Naive thymus-derived CD4-positive, alpha-beta T cell (primary cell): ENCODE data around the gene GRB10. TPM values are rescaled to one million over a fixed set of nuclear protein-coding genes. Genes with fewer than 3 reads are reported as not detected.

Experiments used
- ATAC-seq: fragments of 150-1000 bp; cut with Tn5 transposase; 2 replicates; pipeline ENCODE4 v1.10.0; 2021; ENCODE audit warnings: mild to moderate bottlenecking, moderate library complexity
- CTCF ChIA-PET: fragments of 350-600 bp; sonication (Branson Sonifier 250); formaldehyde crosslinking; loops from one replicate; lab custom pipeline; 2021; ENCODE audit warnings: antibody characterized with exemption; lab: Charles Lee
- POLR2A ChIA-PET: fragments of 350-600 bp; sonication (Branson Sonifier 250); formaldehyde crosslinking; loops from one replicate; lab custom pipeline; 2021; ENCODE audit warnings: antibody characterized with exemption, inconsistent platforms; lab: Charles Lee
- DNase-seq, 9 donors: peaks; one replicate each; pipeline versions ENCODE4 v3.0.0 to v3.0.0-alpha.2; 2020 to 2022; ENCODE audit warnings: mixed read lengths in 1 of 9
- H3K27ac ChIP-seq: one replicate; pipeline ENCODE4 v1.7.0; 2013; ENCODE audit warnings: mild to moderate bottlenecking, low read depth, low read length, moderate library complexity
- H3K27me3 ChIP-seq, 2 donors: one replicate each; pipeline ENCODE4 v1.7.0; 2013; ENCODE audit warnings: low read length in 2 of 2, mild to moderate bottlenecking in 2 of 2, moderate library complexity in 2 of 2; ENCODE audit not compliant: control insufficient read depth in 2 of 2, insufficient read depth in 2 of 2
- H3K36me3 ChIP-seq, 3 experiments: 1 replicate in 2 of 3; 2 replicates in 1 of 3; pipeline ENCODE4 v1.7.0; 2013; ENCODE audit warnings: low read length in 3 of 3, mild to moderate bottlenecking in 3 of 3, moderate library complexity in 1 of 3; ENCODE audit not compliant: insufficient read depth in 3 of 3, control insufficient read depth in 2 of 3
- H3K4me1 ChIP-seq, 2 donors: one replicate each; pipeline ENCODE4 v1.7.0; 2013; ENCODE audit warnings: low read length in 2 of 2, mild to moderate bottlenecking in 2 of 2, moderate library complexity in 1 of 2; ENCODE audit not compliant: control insufficient read depth in 2 of 2, insufficient read depth in 2 of 2
- H3K4me3 ChIP-seq: 2 replicates; pipeline ENCODE4 v1.7.0; 2013; ENCODE audit warnings: mild to moderate bottlenecking, low read length
- H3K9me3 ChIP-seq, 3 experiments: 1 replicate in 2 of 3; 2 replicates in 1 of 3; pipeline ENCODE4 v1.7.0; 2013; ENCODE audit warnings: low read length in 3 of 3; ENCODE audit not compliant: control insufficient read depth in 2 of 3
- H3K27ac Mint-ChIP-seq, 9 donors: one replicate each; pipeline ENCODE4 v1.8.0; 2020 to 2022; ENCODE audit warnings: mixed read lengths in 9 of 9, mild to moderate bottlenecking in 8 of 9, moderate library complexity in 5 of 9, inconsistent platforms in 2 of 9
- H3K27me3 Mint-ChIP-seq, 5 donors: one replicate each; pipeline ENCODE4 v1.8.0; 2021 to 2022; ENCODE audit warnings: mixed read lengths in 5 of 5, mild to moderate bottlenecking in 1 of 5
- H3K36me3 Mint-ChIP-seq, 5 donors: one replicate each; pipeline ENCODE4 v1.8.0; 2020 to 2022; ENCODE audit warnings: mixed read lengths in 5 of 5, mild to moderate bottlenecking in 3 of 5, inconsistent platforms in 1 of 5
- H3K4me1 Mint-ChIP-seq, 7 donors: one replicate each; pipeline ENCODE4 v1.8.0; 2020 to 2022; ENCODE audit warnings: mixed read lengths in 7 of 7, mild to moderate bottlenecking in 3 of 7, inconsistent platforms in 1 of 7
- H3K4me3 Mint-ChIP-seq, 10 donors: one replicate each; pipeline ENCODE4 v1.8.0; 2020 to 2022; ENCODE audit warnings: mild to moderate bottlenecking in 10 of 10, mixed read lengths in 10 of 10, moderate library complexity in 6 of 10, inconsistent platforms in 2 of 10
- H3K9me3 Mint-ChIP-seq, 11 donors: one replicate each; pipeline ENCODE4 v1.8.0; 2020 to 2022; ENCODE audit warnings: mixed read lengths in 11 of 11, mild to moderate bottlenecking in 4 of 11, inconsistent platforms in 1 of 11, moderate library complexity in 1 of 11
- intact Hi-C, 2 donors: fragments of 100-400 bp; cut with micrococcal nuclease; formaldehyde crosslinking; loops; one replicate each; pipeline ENCODE4 v1.15.1; 2023
- polyA plus RNA-seq, 2 donors: library from polyadenylated mRNA; unstranded; fragments of 300-500 nt; fragmentation: Illumina TruSeq; gene quantifications; one replicate each; pipeline ENCODE4 v1.2.3, GENCODE V29; 2021
- total RNA-seq, 6 experiments: library from RNA in 5 of 6; stranded (reverse) in 5 of 6; gene quantifications; 1 replicate in 5 of 6; 2 replicates in 1 of 6; pipeline ENCODE4 v1.2.3 and lab custom pipeline; 2021 to 2026

The GRB10 gene
- total and polyA plus RNA-seq, 7 experiments from 2014 or later = 2.6 to 10.6 (median 6.2) TPM

- H3K9me3 Mint-ChIP-seq = peaks cover 0 to 3% (median 0%) of the 10 kb centered on the region in 11 donors
- Histone ChIP-seq H3K4me3 (no peak overlapping the region), H3K9me3 (no peaks in the 10 kb centered on the region), H3K27ac (no peak overlapping the region), H3K4me1 (no peaks in the 10 kb centered on the region), H3K36me3 (no peaks in the 10 kb centered on the region), H3K27me3 (no peaks in the 10 kb centered on the region)
- no peak overlapping the region for H3K27ac Mint-ChIP-seq
- peaks cover 0 to 7% (median 0%) of the 10 kb centered on the region in 5 donors for H3K27me3 Mint-ChIP-seq
- intact Hi-C loops = no loop called here
- no peak overlapping the region for H3K4me3 Mint-ChIP-seq
- H3K4me1 Mint-ChIP-seq = peaks cover 0 to 15% (median 8%) of the 10 kb centered on the region in 7 donors
- ATAC-seq (no peak), DNase-seq (no peak)
- peaks cover 0 to 8% (median 0%) of the 10 kb centered on the region in 5 donors for H3K36me3 Mint-ChIP-seq
- POLR2A ChIA-PET = no interaction called here
- CTCF ChIA-PET = no interaction called here
Measured at GRCh38 chr7:50709151-50709550, 73.5 kb downstream of the GRB10 start.

GRCh38 chr7:50707236-50708006, 75.3 kb downstream of the GRB10 start:
- ChIA-PET CTCF (no interaction called here), POLR2A (interaction anchor here (0.8 kb wide), 1 partner anchor 49 kb away, joined by 3 read pairs; no protein-coding TSS in a partner anchor)
- no peaks in the 10 kb centered on the region for H3K4me1 ChIP-seq
- peaks cover 0 to 14% (median 0%) of the 10 kb centered on the region in 5 donors for H3K36me3 Mint-ChIP-seq
- no peaks in the 10 kb centered on the region for H3K9me3 Mint-ChIP-seq
- H3K4me3 ChIP-seq = no peak overlapping the region
- no peak overlapping the region for H3K4me3 Mint-ChIP-seq
- no peaks in the 10 kb centered on the region for H3K9me3 ChIP-seq
- DNase-seq = no peak
- H3K36me3 ChIP-seq = no peaks in the 10 kb centered on the region
- no peaks in the 10 kb centered on the region for H3K27me3 ChIP-seq
- ATAC-seq = no peak
- peak overlapping the region in 2 of 9 donors; percentile 17 to 19 for H3K27ac Mint-ChIP-seq
- H3K4me1 Mint-ChIP-seq = peaks cover 0 to 5% (median 0%) of the 10 kb centered on the region in 7 donors
- H3K27me3 Mint-ChIP-seq = peaks cover 0 to 5% (median 0%) of the 10 kb centered on the region in 5 donors
- intact Hi-C loops = no loop called here
- no peak overlapping the region for H3K27ac ChIP-seq

DNA sequence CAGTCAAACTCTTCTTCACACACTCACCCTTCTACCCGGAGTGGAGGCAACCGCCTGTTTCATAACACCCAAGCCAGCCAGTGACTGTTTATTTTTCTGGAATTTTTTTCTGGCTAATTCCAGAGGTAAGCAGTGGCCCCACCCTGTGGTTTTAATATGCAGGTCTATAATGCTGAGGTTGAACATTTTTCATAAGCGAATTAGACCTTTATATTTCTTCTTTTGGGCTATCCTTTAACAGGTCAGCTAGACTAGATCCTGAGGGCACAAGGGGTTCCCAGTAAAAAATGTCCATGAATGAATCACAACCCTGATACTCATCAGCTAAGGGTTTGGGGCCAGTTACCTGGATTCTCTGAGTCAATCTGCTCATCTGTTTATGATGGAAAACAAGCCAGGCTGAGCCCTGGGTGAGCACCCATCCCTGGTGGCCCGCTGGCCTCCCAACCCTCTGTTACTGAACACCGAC, 76.2 kb downstream of the GRB10 start:
- intact Hi-C loops = no loop called here
- DNase-seq = no peak
- H3K36me3 Mint-ChIP-seq = peaks cover 0 to 14% (median 0%) of the 10 kb centered on the region in 5 donors
- no peaks in the 10 kb centered on the region for H3K4me1 ChIP-seq
- H3K9me3 ChIP-seq = no peaks in the 10 kb centered on the region
- peaks cover 0 to 4% (median 0%) of the 10 kb centered on the region in 7 donors for H3K4me1 Mint-ChIP-seq
- no peak overlapping the region for H3K4me3 ChIP-seq
- no peak overlapping the region for H3K27ac ChIP-seq
- no peaks in the 10 kb centered on the region for H3K27me3 ChIP-seq
- no peak for ATAC-seq
- ChIA-PET POLR2A (interaction anchor here (0.8 kb wide), 1 partner anchor 50 kb away, joined by 3 read pairs; no protein-coding TSS in a partner anchor), CTCF (no interaction called here)
- peaks cover 0 to 5% (median 0%) of the 10 kb centered on the region in 5 donors for H3K27me3 Mint-ChIP-seq
- no peak overlapping the region for H3K4me3 Mint-ChIP-seq
- H3K27ac Mint-ChIP-seq = no peak overlapping the region
- no peaks in the 10 kb centered on the region for H3K9me3 Mint-ChIP-seq
- no peaks in the 10 kb centered on the region for H3K36me3 ChIP-seq

- DNase-seq (no peak), ATAC-seq (no peak)
- H3K27me3 Mint-ChIP-seq = peaks cover 0 to 5% (median 0%) of the 10 kb centered on the region in 5 donors
- H3K9me3 Mint-ChIP-seq = no peaks in the 10 kb centered on the region
- no peak overlapping the region for H3K4me3 Mint-ChIP-seq
- intact Hi-C loops = no loop called here
- peaks cover 0 to 13% (median 0%) of the 10 kb centered on the region in 5 donors for H3K36me3 Mint-ChIP-seq
- no peak overlapping the region for H3K27ac Mint-ChIP-seq
- H3K4me1 Mint-ChIP-seq = peaks cover 0 to 4% (median 0%) of the 10 kb centered on the region in 7 donors
- ChIA-PET CTCF (interaction anchor here (0.6 kb wide), 1 partner anchor 18 kb away, joined by 3 read pairs; no protein-coding TSS in a partner anchor), POLR2A (no interaction called here)
- no peaks in the 10 kb centered on the region for H3K36me3 ChIP-seq
- no peaks in the 10 kb centered on the region for H3K27me3 ChIP-seq
- no peak overlapping the region for H3K27ac ChIP-seq
- H3K4me3 ChIP-seq = no peak overlapping the region
- H3K9me3 ChIP-seq = no peaks in the 10 kb centered on the region
- no peaks in the 10 kb centered on the region for H3K4me1 ChIP-seq
Measured at GRCh38 chr7:50704844-50705243, 77.9 kb downstream of the GRB10 start.

DNA sequence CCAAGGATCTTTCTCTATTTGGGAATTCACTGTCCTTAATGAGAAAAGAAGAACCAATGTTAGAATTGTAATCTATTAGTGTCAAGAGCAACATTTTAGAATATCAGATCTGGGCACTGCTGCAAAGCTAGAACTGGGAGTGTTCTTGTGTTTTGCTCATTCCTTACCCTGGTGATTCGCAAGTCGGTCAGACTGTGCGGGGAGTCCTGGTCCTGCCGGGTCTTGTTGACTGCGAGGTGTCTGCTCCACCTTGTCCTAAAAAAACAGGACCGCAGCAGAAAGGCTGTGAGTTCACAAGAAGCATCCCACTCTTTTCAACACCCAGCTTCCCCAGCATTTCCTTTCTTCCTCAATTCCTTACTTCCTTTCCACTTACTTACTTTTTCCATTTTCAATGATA, 79.0 kb downstream of the GRB10 start:
- Histone ChIP-seq H3K36me3 (no peaks in the 10 kb centered on the region), H3K4me3 (no peak overlapping the region), H3K4me1 (no peaks in the 10 kb centered on the region), H3K9me3 (no peaks in the 10 kb centered on the region), H3K27ac (no peak overlapping the region), H3K27me3 (no peaks in the 10 kb centered on the region)
- Mint-ChIP-seq H3K9me3 (no peaks in the 10 kb centered on the region), H3K4me1 (peaks cover 0 to 4% (median 0%) of the 10 kb centered on the region in 7 donors), H3K27me3 (peaks cover 0 to 5% (median 0%) of the 10 kb centered on the region in 5 donors), H3K4me3 (no peak overlapping the region), H3K36me3 (peaks cover 0 to 13% (median 0%) of the 10 kb centered on the region in 5 donors), H3K27ac (no peak overlapping the region)
- ATAC-seq = no peak
- CTCF ChIA-PET = no interaction called here
- intact Hi-C loops = no loop called here
- POLR2A ChIA-PET = no interaction called here
- no peak for DNase-seq

GRCh38 chr7:50699143-50699542, 83.6 kb downstream of the GRB10 start:
- no peak for DNase-seq
- H3K4me3 ChIP-seq = no peak overlapping the region
- ChIA-PET CTCF (interaction anchor here (0.9 kb wide), 1 partner anchor 462 kb away, joined by 3 read pairs; no protein-coding TSS in a partner anchor), POLR2A (no interaction called here)
- intact Hi-C loops = loop anchor here in 1 of 2 donors (5.0 kb wide), 3 partner anchors 38 to 463 kb away; no protein-coding TSS in a partner anchor
- H3K4me1 ChIP-seq = no peaks in the 10 kb centered on the region
- H3K27me3 ChIP-seq = no peaks in the 10 kb centered on the region
- Mint-ChIP-seq H3K27me3 (peaks cover 0 to 7% (median 0%) of the 10 kb centered on the region in 5 donors), H3K4me1 (peaks cover 0 to 9% (median 5%) of the 10 kb centered on the region in 7 donors), H3K4me3 (no peak overlapping the region), H3K27ac (no peak overlapping the region), H3K36me3 (peaks cover 0 to 10% (median 0%) of the 10 kb centered on the region in 5 donors), H3K9me3 (no peaks in the 10 kb centered on the region)
- no peaks in the 10 kb centered on the region for H3K36me3 ChIP-seq
- no peaks in the 10 kb centered on the region for H3K9me3 ChIP-seq
- ATAC-seq = no peak
- no peak overlapping the region for H3K27ac ChIP-seq
